OCI-LY3 (cell line): Measurements from ENCODE around the gene DCDC2.

ENCODE experiments used
- H2AFZ ChIP-seq: fragments of 200-600, 300-600 bp; shearing (Covaris generic); 2 replicates; pipeline ENCODE4 v1.6.0; 2014; ENCODE audit warnings: antibody characterized with exemption, low read depth, low read length
- H3K27ac ChIP-seq: fragments of 200-600, 300-600 bp; sonication (generic); 2 replicates; pipeline ENCODE4 v1.5.1; 2014; ENCODE audit warnings: mild to moderate bottlenecking, low read length, moderate library complexity, mixed read lengths
- H3K27me3 ChIP-seq: fragments of 200-600, 300-600 bp; sonication (generic); 2 replicates; pipeline ENCODE4 v1.6.1; 2014; ENCODE audit warnings: low read depth, low read length, mixed read lengths
- H3K36me3 ChIP-seq: fragments of 200-600, 300-600 bp; sonication (generic); replicated peaks from 2 replicates; pipeline ENCODE3; 2014; ENCODE audit warnings: low read depth, low read length, mixed read lengths
- H3K4me1 ChIP-seq: fragments of 300-600, 200-600 bp; sonication (generic); 2 replicates; pipeline ENCODE4 v1.6.1; 2014; ENCODE audit warnings: low read length, mixed read lengths
- H3K4me2 ChIP-seq: fragments of 200-600, 300-600 bp; sonication (generic); 2 replicates; pipeline ENCODE4 v1.6.1; 2014; ENCODE audit warnings: low read length, mixed read lengths
- H3K4me3 ChIP-seq: fragments of 300-600, 200-600 bp; sonication (generic); 2 replicates; pipeline ENCODE4 v1.5.1; 2014; ENCODE audit warnings: antibody characterized with exemption, mild to moderate bottlenecking, low read length, moderate library complexity
- H3K79me2 ChIP-seq: fragments of 300-600, 200-600 bp; shearing (Covaris generic); 2 replicates; pipeline ENCODE4 v1.6.1; 2014; ENCODE audit warnings: mild to moderate bottlenecking, low read length, mixed read lengths
- H3K9ac ChIP-seq: fragments of 300-600, 200-600 bp; shearing (Covaris generic); 2 replicates; pipeline ENCODE4 v1.6.0; 2014; ENCODE audit warnings: mild to moderate bottlenecking, low read length, moderate library complexity
- H3K9me3 ChIP-seq: fragments of 200-600, 300-600 bp; shearing (Covaris generic); 2 replicates; pipeline ENCODE4 v1.6.1; 2014; ENCODE audit warnings: low read length, mixed read lengths; ENCODE audit not compliant: insufficient read depth
- H4K20me1 ChIP-seq: fragments of 200-600, 300-600 bp; sonication (generic); 2 replicates; pipeline ENCODE4 v1.6.1; 2016; ENCODE audit warnings: low read length, mixed read lengths; ENCODE audit not compliant: insufficient read depth
- CTCF ChIP-seq: fragments of 200-600, 300-600 bp; sonication (generic); IDR thresholded peaks from 2 replicates; pipeline ENCODE4 v1.5.1; 2014; ENCODE audit warnings: antibody characterized with exemption, low read length, low read depth
- EZH2phosphoT487 ChIP-seq: fragments of 200-600 bp; shearing (Covaris generic); IDR thresholded peaks from 2 replicates; pipeline ENCODE4 v1.6.1; 2018; ENCODE audit warnings: antibody characterized with exemption, mixed run types, low read depth

The DCDC2 gene

GRCh38 chr6:24228123-24228522 is 129.7 kb downstream of the DCDC2 start:
- no peak overlapping the region for H3K27ac ChIP-seq
- no peaks in the 10 kb centered on the region for H3K36me3 ChIP-seq
- H3K4me3 ChIP-seq: no peak overlapping the region
- no peaks in the 10 kb centered on the region for H3K4me1 ChIP-seq
- H4K20me1 ChIP-seq: no peaks in the 10 kb centered on the region
- no peaks in the 10 kb centered on the region for H3K27me3 ChIP-seq
- H3K79me2 ChIP-seq: no peaks in the 10 kb centered on the region
- H3K4me2 ChIP-seq: no peak overlapping the region
- TF ChIP-seq EZH2phosphoT487 (no peak), CTCF (no peak)
- no peaks in the 10 kb centered on the region for H3K9me3 ChIP-seq
- H2AFZ ChIP-seq: no peak overlapping the region
- H3K9ac ChIP-seq: no peak overlapping the region

GRCh38 chr6:24227556-24227955 is 130.3 kb downstream of the DCDC2 start:
- Histone ChIP-seq H3K4me2 (no peak overlapping the region), H3K4me1 (no peaks in the 10 kb centered on the region), H4K20me1 (no peaks in the 10 kb centered on the region), H3K27ac (no peak overlapping the region), H2AFZ (no peak overlapping the region), H3K36me3 (no peaks in the 10 kb centered on the region), H3K79me2 (no peaks in the 10 kb centered on the region), H3K9me3 (no peaks in the 10 kb centered on the region), H3K9ac (no peak overlapping the region), H3K27me3 (no peaks in the 10 kb centered on the region), H3K4me3 (no peak overlapping the region)
- no peak for TF ChIP-seq CTCF
- TF ChIP-seq EZH2phosphoT487: no peak

GRCh38 chr6:24226541-24226940 is 131.3 kb downstream of the DCDC2 start:
- Histone ChIP-seq H3K9me3 (no peaks in the 10 kb centered on the region), H3K4me2 (no peak overlapping the region), H2AFZ (no peak overlapping the region), H3K9ac (no peak overlapping the region), H3K4me3 (no peak overlapping the region), H3K36me3 (no peaks in the 10 kb centered on the region), H3K27me3 (no peaks in the 10 kb centered on the region), H4K20me1 (no peaks in the 10 kb centered on the region), H3K27ac (no peak overlapping the region), H3K4me1 (no peaks in the 10 kb centered on the region), H3K79me2 (no peaks in the 10 kb centered on the region)
- TF ChIP-seq CTCF (no peak), EZH2phosphoT487 (no peak)

- no peaks in the 10 kb centered on the region for H3K4me1 ChIP-seq
- no peak for TF ChIP-seq CTCF
Observed at GRCh38 chr6:24225838-24226237, 132.0 kb downstream of the DCDC2 start.

More at GRCh38 chr6:24225838-24226237, 132.0 kb downstream of the DCDC2 start:
- Histone ChIP-seq H3K27me3 (no peaks in the 10 kb centered on the region), H3K4me2 (no peak overlapping the region), H3K36me3 (no peaks in the 10 kb centered on the region), H2AFZ (no peak overlapping the region), H3K9me3 (no peaks in the 10 kb centered on the region), H3K9ac (no peak overlapping the region), H4K20me1 (no peaks in the 10 kb centered on the region), H3K27ac (no peak overlapping the region), H3K79me2 (no peaks in the 10 kb centered on the region), H3K4me3 (no peak overlapping the region)
